Left renal pelvis (tissue), 4 donors: ENCODE results near the gene CEP104. TPM values are rescaled to one million over a fixed set of nuclear protein-coding genes. Genes with fewer than 3 reads are reported as not detected.

ENCODE experiments used
- DNase-seq, 4 donors: peaks; one replicate each; pipeline ENCODE4 v3.0.0-alpha.2; 2013; ENCODE audit warnings: low read depth in 4 of 4, low spot score in 3 of 4
- polyA plus RNA-seq, 4 donors: library from polyadenylated mRNA; unstranded; fragments of 120-200 nt; gene quantifications; one replicate each; pipeline ENCODE4 v1.2.1, GENCODE V29; 2013; ENCODE audit not compliant: insufficient read length in 4 of 4

CEP104 gene
- polyA plus RNA-seq, 4 donors = 30.2 to 43.3 (median 37.7) TPM

DNA sequence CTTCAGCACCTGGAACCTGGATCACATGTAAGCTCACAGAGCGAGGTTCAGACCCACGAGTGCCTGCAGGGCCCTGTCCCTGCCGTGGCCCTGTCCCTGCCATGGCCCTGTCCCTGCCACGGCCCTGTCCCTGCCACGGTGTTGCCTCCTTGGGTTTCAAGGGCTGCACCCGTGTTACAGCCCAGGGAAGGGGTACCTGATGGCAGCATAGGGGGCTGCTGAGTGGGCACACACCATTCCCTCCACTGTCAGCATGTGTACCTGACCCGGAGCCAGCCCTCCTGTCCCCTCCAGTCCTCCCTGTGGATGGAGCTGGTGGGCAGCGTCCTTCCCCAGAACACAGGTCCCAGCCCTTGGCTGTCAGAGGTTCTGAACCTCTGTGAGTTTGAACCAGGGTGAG is 15.5 kb upstream of the CEP104 start:
- no peak for DNase-seq

DNA sequence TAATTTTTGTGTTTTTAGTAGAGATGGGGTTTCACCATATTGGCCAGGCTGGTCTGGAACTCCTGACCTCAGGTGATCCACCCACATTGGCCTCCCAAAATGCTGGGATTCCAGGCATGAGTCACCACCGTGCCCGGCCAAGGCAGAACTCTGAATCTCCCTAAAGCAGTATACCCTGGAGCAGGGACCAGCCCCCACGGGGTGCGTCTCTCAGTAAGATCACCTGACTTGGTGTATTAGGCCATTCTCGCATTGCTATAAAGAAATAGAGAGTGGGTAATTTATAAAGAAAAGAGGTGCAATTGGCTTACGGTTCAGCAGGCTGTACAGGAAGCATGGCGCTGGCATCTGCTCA is 14.4 kb upstream of the CEP104 start:
- DNase-seq = no peak

DNA sequence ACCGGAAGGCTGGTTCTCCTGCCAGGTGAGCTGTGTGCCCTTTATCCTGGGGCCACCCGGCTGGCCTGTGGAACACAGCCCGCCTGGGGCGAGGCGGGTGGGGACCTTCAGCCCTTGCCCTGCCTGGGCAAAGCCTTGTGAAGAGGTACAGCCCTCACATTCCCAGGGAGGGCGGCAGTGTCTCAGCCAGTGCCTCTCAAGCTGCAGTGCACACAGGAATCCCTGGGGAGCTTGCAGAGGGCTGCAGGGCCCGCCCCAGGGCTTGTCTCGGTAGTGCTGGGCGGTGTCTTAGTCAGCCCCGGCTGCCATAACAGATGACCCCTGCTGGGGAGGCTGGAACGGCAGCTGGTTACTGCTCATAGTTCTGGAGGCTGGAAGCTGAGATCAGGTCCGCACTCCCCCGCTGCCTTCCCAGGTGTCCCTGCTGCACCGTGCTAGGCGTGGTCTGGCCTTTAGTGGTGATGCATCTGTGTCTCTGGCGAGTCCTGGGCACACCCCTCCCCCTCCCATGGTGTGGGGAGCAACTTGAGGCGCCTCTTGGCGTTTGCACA is 12.8 kb upstream of the CEP104 start:
- no peak for DNase-seq

DNA sequence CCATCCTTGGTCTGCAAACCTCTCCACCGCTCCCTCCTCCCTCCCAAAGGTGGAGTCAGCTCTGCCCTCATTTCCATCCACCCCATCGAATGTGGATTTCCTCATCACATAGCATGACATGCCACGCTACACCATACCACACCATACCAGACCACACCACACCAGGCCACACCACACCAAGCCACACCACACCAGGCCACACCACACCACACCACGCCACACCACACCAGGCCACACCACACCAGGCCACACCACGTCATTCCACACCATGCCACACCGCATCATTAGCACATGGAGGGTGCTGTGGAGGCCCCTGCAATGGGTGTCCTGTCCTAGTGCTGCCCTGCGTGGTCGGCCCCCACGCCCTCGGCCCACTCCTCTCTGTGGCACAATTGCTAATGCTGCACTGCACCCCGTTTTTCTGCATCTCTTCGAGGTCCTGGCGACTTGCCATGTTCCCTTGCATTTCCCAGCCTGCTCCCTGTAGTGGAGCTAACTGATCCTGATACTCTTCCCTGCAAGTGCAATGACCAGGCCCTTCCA is 11.5 kb upstream of the CEP104 start:
- DNase-seq = no peak

DNA sequence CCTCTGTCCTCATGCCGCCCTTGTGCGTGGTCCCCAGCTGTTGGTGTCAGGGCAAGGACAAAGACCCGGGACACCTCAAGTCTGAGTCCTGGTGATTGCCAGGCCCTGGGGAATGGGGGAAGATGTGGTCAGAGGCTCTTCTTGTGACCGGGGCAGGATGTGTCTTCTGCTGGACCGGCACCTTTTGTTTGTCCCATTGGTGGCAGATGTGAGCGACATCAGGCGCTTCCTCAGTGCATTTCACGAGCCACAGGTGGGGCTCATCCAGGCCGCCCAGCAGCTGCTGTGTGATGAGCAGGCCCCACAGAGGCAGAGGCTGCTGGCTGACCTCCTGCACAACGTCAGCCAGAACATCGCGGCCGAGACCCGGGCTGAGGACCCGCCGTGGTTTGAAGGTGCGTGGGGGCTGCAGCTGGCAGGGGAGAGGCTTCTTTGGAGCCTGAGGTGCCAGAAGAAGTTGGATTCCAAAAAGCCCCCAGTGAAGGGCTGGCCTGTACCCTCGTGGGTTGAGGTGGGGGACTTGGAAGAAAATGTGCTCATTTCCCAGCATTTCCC is 8.7 kb upstream of the CEP104 start:
- DNase-seq = no peak

DNA sequence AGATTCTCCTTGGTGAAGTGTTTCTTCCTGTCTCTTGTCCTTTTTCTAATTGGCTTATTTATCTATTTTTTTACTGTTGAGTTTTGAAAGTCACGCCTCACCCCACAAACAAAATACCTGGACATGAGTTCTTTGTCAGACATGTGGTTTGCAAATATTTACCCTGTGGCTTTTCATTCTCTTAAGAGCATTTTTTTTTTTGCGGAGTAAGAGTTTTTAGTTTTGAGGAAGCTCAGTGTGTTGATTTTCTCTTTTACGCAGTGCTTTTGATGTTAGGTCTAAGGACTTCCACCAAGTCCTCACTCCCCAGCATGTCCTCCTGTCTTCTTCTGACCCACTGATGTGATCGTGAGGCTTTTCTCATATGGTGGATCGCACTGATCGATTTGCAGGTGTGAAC is 7.9 kb upstream of the CEP104 start:
- DNase-seq = no peak

DNA sequence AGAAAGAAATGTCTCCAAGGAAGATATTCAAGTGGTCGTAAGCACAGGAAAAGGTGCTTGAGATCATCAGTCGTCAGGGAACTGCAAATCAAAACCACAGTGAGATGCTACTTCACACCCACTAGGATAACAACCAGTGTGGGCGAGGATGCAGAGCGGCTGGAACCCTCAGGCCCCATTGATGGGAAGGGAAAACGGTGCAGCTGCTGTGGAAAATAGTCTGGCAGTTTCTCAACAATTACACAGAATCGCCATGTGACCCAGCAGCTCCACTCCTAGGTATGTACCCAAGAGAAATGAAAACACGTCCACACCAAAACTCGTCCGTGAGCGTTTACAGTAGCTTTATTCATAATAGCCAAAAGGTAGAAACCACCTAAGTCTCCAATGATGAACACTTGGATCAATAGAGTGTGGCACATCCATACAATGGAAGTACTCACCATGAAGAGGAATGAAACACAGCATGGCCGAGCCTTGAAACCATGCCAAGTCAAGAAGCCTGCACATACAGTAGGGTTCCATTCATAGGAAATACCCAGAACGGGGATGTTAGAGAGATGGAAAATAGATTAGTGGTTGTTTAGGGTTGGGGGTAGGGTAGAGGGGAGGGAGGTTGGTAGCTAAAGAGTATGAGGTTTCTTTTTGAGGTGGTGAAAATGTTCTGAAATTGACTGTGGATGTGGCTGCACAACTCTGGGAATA is 6.4 kb upstream of the CEP104 start:
- DNase-seq = no peak

DNA sequence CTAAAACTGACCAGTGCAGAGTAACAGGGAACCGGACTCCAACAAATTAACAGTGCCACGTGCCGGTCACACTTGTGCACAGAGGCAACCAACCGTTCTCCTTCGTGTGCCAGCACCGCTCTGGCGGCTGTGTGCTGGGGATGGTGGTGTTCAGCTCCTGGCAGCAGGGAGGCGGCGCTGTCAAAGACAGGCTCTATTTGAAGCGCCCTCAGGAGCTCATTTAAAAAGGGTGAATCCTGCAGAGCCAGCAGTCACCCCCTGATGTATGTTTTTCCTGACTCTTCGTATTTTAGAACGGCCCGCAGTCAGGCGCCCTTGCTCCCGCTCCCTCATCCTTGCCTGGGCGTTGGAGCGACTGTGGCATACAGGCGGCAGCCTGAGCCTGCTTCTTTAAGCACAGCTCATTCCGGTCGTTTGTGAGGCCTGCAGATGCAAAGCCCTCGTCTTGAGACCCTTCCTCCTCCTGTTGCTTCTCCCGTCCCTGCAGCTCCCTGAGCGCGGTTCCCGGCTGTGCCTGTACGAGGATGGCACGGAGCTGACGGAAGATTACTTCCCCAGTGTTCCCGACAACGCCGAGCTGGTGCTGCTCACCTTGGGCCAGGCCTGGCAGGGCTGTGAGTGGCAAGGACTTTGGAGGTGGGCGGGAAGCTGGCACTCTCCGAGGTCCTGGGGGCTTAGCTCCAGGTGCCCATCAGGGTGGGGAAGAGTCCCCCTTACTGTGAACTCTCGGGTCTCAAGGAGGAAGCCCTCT is 1.4 kb upstream of the CEP104 start:
- DNase-seq = no peak

DNA sequence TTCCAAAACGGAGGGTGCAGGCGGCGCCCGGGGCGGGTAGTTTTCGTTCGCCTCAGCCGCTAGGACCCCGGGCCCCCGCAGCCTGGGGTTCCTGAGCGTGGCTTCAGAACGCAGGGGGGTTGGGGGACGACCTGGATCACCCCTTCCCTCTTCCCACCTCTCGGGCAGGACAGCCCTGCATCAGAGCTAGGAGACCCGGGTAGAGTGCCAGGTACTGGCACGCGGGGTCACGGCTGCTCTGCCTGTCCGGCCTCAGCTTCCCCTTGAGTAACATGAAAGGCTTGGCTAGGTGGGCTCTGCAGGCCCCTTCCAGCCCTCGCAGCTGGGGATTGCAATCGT is 749 bp upstream of the CEP104 start:
- DNase-seq = no peak

DNA sequence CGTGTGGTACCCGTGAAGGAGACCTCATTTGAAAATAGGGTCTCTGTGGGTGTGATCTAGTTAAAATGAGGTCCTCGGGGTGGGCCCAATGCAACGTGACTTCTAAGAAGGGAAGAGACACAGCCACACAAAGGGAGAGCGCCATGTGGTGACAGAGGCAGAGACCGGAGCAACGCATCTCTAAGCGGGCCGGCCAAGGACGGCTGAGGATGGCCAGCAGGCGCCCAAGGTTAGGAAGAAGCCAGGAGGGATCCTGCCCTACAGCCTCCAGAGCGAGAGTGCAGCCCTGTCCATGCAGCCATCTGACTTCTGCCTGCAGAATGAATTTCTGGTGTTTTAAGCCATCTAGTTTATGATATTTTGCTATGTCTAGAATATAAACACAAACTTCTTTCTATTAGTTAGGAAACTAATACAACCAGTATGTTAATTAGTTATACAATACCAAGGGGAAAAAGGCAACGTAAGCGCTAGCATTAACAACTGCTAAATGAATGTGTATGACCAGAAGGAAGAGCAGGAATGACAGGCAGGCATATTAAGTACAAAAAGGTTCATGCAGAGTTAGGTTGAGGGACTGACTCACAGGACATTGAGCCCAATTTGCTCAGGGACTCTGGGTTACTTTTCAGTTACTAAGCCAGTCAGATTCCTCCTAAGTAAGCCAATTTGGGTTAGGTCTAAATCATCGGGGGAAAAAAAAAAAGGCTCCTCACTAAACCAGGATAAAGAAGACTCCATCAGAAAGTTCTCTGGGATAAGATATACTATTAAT is 4.1 kb downstream of the CEP104 start:
- no peak for DNase-seq

DNA sequence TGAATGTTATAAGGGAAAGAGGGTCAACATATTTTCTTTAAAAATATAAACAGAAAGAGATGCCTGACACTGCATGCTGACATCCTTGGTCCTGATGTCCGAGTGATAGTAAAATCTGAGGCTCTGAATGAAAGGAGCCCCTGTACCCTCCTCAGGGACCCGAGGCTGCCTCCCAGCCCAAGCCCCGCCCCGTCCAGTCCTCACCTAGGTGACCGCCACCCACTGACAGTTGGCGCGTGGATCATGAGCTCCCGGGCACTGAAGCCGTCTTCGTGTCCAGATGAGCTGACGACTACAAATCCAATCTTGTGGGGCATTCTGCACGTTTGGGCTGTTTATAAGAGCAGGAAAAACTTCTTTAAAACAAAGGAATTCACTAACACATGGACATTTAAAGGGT is 4.9 kb downstream of the CEP104 start:
- DNase-seq = no peak

DNA sequence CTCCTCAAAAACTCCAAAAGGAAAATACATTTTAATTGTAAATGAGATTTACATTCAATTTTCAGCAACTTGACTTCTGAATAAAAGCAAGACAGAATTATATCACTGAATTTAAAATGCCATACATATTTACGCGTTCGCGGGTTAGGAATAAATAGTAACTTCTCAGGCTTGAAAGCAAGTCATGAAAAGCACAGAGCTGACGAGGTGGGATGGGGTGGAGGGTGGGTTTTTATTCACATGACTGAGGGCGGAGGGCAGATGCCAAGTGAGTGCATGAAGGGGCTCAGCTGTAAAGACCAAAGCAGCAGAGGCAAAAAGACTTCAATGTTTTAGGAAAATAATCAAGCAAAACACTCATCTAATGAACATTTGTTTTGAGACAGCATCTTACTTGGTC is 5.7 kb downstream of the CEP104 start:
- DNase-seq = no peak

DNA sequence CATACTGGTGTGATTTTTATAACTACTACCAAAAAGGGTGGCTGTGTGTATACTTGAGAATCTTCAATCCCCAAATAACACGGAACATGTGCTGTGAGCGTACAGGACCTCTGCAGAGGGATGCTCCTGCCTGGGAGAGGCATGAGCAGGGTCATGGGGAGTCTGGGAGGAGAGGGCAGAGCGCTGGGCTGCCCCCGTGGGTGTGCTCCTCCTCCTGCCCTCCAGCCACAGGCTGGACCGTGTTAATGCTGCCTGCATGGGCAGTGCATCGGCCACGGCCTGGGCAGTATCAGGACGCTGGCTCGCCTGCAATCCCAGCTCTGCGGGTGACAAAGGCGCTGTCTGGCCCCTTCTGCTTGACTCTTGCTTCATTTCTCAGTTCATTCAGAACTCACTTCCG is 6.2 kb downstream of the CEP104 start:
- DNase-seq = no peak

DNA sequence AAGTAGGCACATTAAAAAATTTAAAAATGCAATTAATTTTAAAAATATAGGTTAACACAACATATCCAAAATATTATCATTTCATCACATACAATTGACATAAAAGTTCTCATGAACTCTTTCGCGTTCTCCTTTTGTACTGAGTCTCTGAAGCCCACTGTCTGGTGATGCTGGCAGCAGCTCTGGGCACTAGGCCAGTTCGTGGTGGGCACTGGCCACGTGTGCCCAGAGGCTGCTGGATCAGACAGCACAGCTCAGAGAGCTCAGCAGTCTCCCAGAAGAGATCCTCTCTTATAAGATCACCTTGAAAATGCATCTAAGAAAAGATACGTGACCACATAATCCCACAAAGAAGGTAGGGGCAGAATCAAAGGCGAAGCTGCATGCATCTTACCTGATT is 9.9 kb downstream of the CEP104 start:
- DNase-seq = no peak

DNA sequence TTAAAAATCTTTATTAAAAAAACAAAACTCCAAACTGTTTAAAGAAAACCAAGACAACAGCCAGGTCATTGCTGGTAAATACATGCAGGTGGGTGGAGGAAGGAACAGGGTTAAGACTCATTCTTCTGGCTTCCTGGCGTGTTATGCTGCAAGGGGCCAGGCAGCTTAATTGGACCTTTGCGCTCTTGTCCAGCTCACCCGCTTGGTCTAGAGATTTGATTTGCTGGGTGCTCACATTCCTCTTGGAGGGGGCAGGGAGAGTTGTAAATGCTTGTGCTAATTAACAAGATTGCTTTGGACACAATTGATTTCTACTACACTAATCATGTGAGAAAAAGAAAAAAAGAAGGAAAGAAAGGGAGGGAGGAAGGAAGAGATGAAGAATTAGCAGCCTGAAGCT is 10.5 kb downstream of the CEP104 start:
- DNase-seq = no peak

DNA sequence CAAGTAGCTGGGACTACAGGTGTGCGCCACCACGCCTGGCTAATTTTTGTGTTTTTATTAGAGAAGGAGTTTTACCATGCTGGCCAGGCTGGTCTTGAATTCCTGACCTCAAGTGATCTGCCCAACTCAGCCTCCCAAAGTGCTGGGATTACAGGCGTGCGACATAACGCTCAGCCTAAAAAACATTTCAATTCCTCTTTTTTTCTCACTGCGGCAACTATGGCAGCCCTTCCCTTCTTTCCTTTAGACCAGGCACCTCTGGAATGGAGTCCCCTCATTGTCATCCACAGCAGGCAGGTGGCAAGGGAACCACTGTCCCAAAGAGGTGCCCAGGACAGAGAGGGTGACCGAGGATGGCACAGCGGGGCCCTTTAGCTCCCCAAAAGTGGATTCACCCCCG is 14.1 kb downstream of the CEP104 start:
- DNase-seq = no peak

DNA sequence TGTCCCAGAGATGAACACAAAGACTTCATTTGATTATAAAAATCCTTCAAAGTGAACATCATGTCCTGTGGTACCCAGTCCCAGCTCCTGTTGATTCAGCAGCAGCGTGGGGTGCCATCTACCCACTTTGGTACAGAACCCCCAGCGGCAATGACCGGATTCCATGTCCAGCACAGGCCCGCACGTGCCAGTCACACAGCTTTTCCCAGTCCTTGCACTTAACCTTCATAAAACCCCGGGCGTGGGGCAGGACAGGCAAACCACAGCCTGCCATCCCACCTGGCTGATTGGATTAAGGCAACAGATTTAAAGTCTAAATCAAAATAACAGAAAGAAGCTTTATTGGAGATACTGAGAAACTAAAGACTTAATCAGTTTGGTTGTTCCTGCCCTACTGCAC is 15.5 kb downstream of the CEP104 start:
- no peak for DNase-seq

DNA sequence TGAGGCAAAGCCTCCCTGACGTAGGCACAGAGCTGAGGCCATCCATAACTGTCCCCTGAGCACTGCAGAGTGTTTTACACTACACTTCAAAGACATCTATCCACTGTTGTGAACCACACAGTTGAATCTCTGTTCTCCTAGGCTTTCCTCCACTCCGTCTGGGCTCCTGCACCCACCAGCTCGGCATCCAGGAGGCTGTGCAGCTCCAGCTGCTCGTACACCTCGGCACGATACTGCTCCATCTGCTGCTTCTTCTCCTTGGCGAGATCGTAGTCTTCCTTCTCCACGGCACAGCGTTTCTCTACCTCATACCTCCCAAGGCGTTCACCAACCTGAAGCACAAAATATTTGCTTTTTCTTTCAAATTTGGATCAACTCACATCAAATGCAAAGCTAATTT is 18.2 kb downstream of the CEP104 start:
- DNase-seq = no peak

DNA sequence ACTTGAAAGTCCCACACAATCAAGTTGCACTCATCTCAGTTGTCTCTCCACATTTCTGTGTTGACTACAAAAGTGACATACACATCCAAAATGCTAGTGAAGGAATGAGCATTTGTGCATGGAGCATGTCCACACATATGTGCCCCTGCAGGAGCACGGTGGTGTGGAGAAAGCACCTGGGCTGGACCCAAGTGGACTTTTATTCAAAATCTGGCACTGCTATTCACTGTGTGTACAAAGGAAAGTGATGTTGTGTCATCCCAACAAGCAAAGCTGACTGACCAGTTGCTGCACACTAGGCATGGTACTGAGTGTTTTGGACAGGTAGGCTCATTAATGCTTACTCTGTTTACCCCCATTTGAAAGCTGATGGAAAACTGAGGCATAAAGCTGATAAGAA is 19.3 kb downstream of the CEP104 start:
- DNase-seq = no peak

DNA sequence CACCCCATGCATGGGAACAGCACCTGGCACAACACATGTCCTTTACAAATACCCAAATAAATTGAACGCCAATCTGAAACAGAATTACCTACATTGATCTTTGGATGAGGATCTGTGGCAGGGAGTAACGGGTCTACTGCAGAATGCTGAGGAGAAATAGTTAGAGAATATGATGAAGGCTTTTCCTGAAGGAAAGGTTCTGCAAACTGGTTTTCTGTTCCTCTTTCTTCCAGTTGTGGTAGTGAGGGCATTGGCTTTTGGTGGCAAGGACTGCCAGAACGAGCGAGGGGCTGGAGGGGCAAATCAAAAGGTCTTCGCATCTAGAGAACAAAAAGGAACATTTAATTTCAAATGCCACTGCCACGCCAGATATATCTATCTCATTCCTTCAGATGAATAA is 19.8 kb downstream of the CEP104 start:
- no peak for DNase-seq

DNA sequence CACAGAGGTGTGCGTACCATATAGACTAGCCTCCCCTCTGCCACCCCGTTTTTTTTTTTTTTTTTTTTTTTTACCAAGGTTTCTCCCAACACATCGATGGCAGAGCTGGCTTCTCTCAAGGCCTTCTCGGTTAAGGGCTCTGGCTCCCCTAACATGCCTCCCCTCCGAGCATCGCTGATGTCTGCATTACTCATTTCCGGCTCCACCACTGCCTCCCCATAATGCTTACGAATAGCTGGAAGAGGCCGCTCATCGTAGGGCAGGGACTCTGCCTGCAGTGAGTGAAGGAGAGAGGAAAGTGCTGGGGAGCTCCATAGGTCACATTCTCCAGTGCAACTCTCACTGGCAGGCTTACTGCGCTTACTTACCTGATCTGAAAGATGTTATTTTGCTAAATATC is 20.6 kb downstream of the CEP104 start:
- DNase-seq = no peak
